Pancreas (tissue), 10 donors: ENCODE data around the gene TDRD3. TPM values are rescaled to one million over a fixed set of nuclear protein-coding genes. Genes with fewer than 3 reads are reported as not detected.

Experiments
- ATAC-seq, 4 donors: fragments of 200-7000 bp; cut with Tn5 transposase; one replicate each; pipeline versions ENCODE4 v1.8.0 to v1.9.1; 2020; ENCODE audit warnings: mild to moderate bottlenecking in 4 of 4, moderate library complexity in 4 of 4
- DNase-seq, 6 donors: peaks; one replicate each; pipeline ENCODE4 v3.0.0-alpha.2; 2020
- FAIRE-seq: peaks from 2 replicates; lab custom pipeline; 2012; peaks lifted over from hg19 to GRCh38; lab: Jason Lieb, UNC
- H3K27ac ChIP-seq, 4 donors: fragments of 200-600 bp; sonication (generic); 1 replicate in 3 of 4; 2 replicates in 1 of 4; pipeline versions ENCODE4 v1.5.0 to v1.8.0; 2020
- H3K27me3 ChIP-seq, 4 donors: fragments of 200-600 bp; one replicate each; pipeline ENCODE4 v1.8.0; 2021
- H3K36me3 ChIP-seq, 3 donors: fragments of 200-600 bp; sonication (generic) in 1 of 3; one replicate each; pipeline versions ENCODE4 v1.5.0 to v1.8.0; 2020 to 2021
- H3K4me1 ChIP-seq, 3 donors: fragments of 200-600 bp; one replicate each; pipeline ENCODE4 v1.8.0; 2021
- H3K4me3 ChIP-seq, 4 donors: fragments of 200-600 bp; sonication (generic) in 2 of 4; one replicate each; pipeline versions ENCODE4 v1.5.0 to v1.8.0; 2020 to 2021
- H3K9me3 ChIP-seq, 4 donors: fragments of 200-600 bp; one replicate each; pipeline ENCODE4 v1.8.0; 2021
- CTCF ChIP-seq, 4 donors: fragments of 200-600 bp; sonication (generic) in 3 of 4; IDR thresholded peaks; one replicate each; pipeline versions ENCODE4 v1.5.0 to v1.8.0; 2021; ENCODE audit warnings: antibody characterized with exemption in 4 of 4
- WGBS, 2 donors: extraction: QIAGEN DNeasy Blood & Tissue Kit; methylation state at CpG; one replicate each; pipeline ENCODE4 v1.1.7; 2013; 5-methylcytosine and 5-hydroxymethylcytosine counted together
- intact Hi-C, 3 donors: fragments of 100-400 bp; cut with DNase I; formaldehyde crosslinking; loops; one replicate each; pipeline versions ENCODE4 v1.11.1 to v1.14.2; 2022
- polyA plus RNA-seq, 2 donors: library from polyadenylated mRNA; stranded (reverse); fragments of 200-250 nt; gene quantifications; one replicate each; pipeline ENCODE4 v1.2.3, GENCODE V29; 2013
- total RNA-seq, 6 donors: library from RNA; stranded (reverse); fragmentation: NEBNext Ultra II Directional in 4 of 6; extraction: Animal tissue kit (Norgen Biotek cat#: 25700) in 4 of 6; gene quantifications; one replicate each; pipeline versions ENCODE4 v1.2.1 to v1.2.4, GENCODE V29; 2021 to 2023
- donor health status: healthy with polysubstance abuse.
- donor health status: DM: no; HTN: no; CAD: no; lungs with moderate emphysema.
- donor health status: DM: no; HTN: no; CAD: no.
- donor health status: control.
- donor health status: control.
- donor health status: Bipolar disorder and iron deficiency.
- donor health status: DM: yes; HTN: yes; CAD: no.
- donor health status: DM: no; HTN: no; CAD: no.
- donor health status: DM: no; HTN: no; CAD: no.
- donor health status: DM: yes; HTN: yes; CAD: no.

Gene TDRD3
- total and polyA plus RNA-seq, 8 donors, result 12.2 to 24.6 (median 20.3) TPM

DNA sequence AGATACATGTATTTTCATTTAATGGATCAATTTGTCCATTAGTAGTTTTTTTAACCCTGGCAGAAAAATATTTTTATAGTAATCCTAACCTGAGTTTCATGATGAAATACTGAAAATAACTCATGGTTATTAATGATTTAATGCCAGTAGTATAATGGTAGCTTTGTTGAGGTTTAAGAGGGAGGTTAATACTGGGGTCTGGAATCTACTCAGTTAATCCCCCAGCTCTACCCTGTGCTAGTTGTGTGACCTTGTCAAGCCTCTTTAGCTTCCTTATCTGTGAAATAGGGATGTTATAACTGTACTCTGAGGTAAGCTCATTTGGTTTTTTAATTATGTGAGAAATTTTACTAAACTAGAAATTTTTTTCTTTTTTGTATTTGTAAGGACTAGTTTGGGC, 122.5 kb downstream of the TDRD3 start:
- no peak for FAIRE-seq
- TF ChIP-seq CTCF (IDR thresholded peaks at IDR 0.05), result no peak
- no peaks in the 10 kb centered on the region for H3K27me3 ChIP-seq
- no peaks in the 10 kb centered on the region for H3K36me3 ChIP-seq
- intact Hi-C loops, result no loop called here
- no peak overlapping the region for H3K4me3 ChIP-seq
- no peaks in the 10 kb centered on the region for H3K9me3 ChIP-seq
- no peak overlapping the region for H3K27ac ChIP-seq
- no peaks in the 10 kb centered on the region for H3K4me1 ChIP-seq
- DNase-seq, result no peak
- ATAC-seq, result no peak

DNA sequence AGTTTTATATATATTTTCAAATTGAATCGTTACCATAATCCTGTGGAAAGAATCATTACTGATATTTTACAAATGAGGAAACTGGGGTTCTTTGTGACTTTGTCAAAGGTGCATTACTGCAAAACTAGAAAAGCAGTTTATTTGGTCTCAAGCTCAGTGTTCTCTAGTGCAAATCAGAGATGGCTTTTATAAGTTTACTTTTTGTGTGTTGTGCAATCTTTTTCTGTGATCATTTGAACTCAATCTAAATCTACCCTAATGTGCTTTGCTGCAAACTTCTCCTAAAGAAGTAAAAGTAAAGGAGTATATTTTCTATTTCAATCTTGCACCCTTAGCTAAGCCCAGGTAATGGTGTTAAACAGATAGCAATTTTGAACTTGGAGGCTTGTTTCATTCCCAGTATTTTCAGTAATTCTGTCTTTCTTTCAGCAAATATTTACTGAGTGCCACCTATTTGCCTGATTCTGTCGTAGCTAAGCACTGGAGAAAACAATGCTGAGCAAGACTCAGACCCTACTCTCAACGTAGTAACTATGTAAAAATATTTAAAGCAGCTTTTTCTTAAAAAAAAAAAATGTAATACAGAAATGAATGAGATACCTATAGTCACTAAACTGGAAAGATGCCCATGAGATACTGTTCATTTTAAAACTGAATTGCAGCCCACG, 124.0 kb downstream of the TDRD3 start:
- Histone ChIP-seq H3K27me3 (no peaks in the 10 kb centered on the region), H3K4me1 (no peaks in the 10 kb centered on the region), H3K9me3 (no peaks in the 10 kb centered on the region), H3K27ac (no peak overlapping the region), H3K36me3 (no peaks in the 10 kb centered on the region), H3K4me3 (no peak overlapping the region)
- no peak for ATAC-seq
- 83 to 91% methylated on average over 4 of the region's 4 CpGs for WGBS, 2 donors
- DNase-seq, result no peak
- no peak for FAIRE-seq
- intact Hi-C loops, result no loop called here
- TF ChIP-seq CTCF (IDR thresholded peaks at IDR 0.05), result no peak

- Histone ChIP-seq H3K27ac (no peak overlapping the region), H3K4me3 (no peak overlapping the region), H3K27me3 (no peaks in the 10 kb centered on the region), H3K9me3 (no peaks in the 10 kb centered on the region), H3K36me3 (peaks cover 0 to 4% (median 3%) of the 10 kb centered on the region in 3 donors), H3K4me1 (no peaks in the 10 kb centered on the region)
- TF ChIP-seq CTCF (IDR thresholded peaks at IDR 0.05), result no peak
- WGBS, 2 donors, result 60 to 77% methylated on average over 1 of the region's 1 CpG
- intact Hi-C loops, result no loop called here
- ATAC-seq (no peak), FAIRE-seq (no peak), DNase-seq (no peak)
Observed at GRCh38 chr13:60538566-60538965, 141.5 kb downstream of the TDRD3 start.

- FAIRE-seq (no peak), ATAC-seq (no peak), DNase-seq (no peak)
- intact Hi-C loops, result no loop called here
- H3K27me3 ChIP-seq, result no peaks in the 10 kb centered on the region
- no peak overlapping the region for H3K4me3 ChIP-seq
- H3K4me1 ChIP-seq, result no peaks in the 10 kb centered on the region
- H3K27ac ChIP-seq, result no peak overlapping the region
- TF ChIP-seq CTCF (IDR thresholded peaks at IDR 0.05), result no peak
- H3K9me3 ChIP-seq, result no peaks in the 10 kb centered on the region
- 97% methylated on average over 4 of the region's 4 CpGs for WGBS, 2 donors
- H3K36me3 ChIP-seq, result peaks cover 0 to 3% (median 3%) of the 10 kb centered on the region in 3 donors
Observed at GRCh38 chr13:60540276-60540675, 143.3 kb downstream of the TDRD3 start.

DNA sequence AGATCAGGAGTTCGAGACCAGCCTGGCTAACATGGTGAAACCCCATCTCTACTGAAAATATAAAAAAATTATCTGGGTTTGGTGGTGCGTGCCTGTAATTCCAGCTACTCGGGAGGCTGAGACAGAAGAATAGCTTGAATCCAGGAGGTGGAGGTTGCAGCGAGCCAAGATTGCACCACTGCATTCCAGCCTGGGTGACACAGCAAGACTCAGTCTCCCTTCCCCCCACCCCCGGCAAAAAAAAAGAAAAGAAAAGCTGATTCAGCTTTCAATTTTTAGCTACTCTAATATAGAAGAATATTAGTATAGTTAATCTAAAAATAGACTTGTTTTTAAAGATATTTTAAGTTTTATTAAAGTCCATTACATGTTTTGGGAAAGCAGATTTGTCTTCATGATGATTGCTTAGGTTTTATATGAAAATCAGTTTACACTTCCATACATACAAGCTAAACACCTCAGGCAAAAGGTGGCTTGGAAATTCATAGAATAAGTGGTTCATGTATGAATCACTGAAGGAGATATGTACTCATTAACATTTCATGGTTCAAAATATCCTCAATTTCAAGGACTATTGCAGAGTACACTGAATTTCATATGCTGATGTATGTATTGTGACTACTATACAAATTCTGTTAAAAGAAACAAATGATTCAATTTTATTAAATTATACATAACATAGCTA, 165.2 kb downstream of the TDRD3 start:
- no peak for FAIRE-seq

More for the DNA sequence above, 165.2 kb downstream of the TDRD3 start:
- Histone ChIP-seq H3K4me1 (no peaks in the 10 kb centered on the region), H3K4me3 (no peak overlapping the region), H3K9me3 (no peaks in the 10 kb centered on the region), H3K27ac (no peak overlapping the region), H3K27me3 (no peaks in the 10 kb centered on the region), H3K36me3 (peaks cover 0 to 4% (median 0%) of the 10 kb centered on the region in 3 donors)
- DNase-seq, result no peak
- ATAC-seq, result no peak
- TF ChIP-seq CTCF (IDR thresholded peaks at IDR 0.05), result no peak
- intact Hi-C loops, result no loop called here
- WGBS, 2 donors, result 95% methylated on average over 5 of the region's 5 CpGs
